GM12878 (cell line): ENCODE measurements around the gene KDM8. TPM values are rescaled to one million over a fixed set of nuclear protein-coding genes. Genes with fewer than 3 reads are reported as not detected.

ENCODE experiments used
- ATAC-seq: fragments of 200-7000 bp; cut with Tn5 transposase; 3 replicates; pipeline ENCODE4 v1.9.1; 2020; ENCODE audit warnings: mild to moderate bottlenecking, moderate library complexity
- BruUV-seq: library from RNA; stranded (reverse); fragments of 400-500 nt; replicated peaks from 2 replicates; lab custom pipeline; 2021; lab: Mats Ljungman, UMichigan
- CTCF ChIA-PET: fragments of 300-600 bp; sonication (Branson Sonifier 250); formaldehyde crosslinking; extraction: SDS; loops from one replicate; lab custom pipeline; 2021; ENCODE audit warnings: inconsistent platforms; lab: Yijun Ruan, JAX
- POLR2A ChIA-PET: fragments of 350-600 bp; formaldehyde crosslinking; extraction: SDS; loops from one replicate; lab custom pipeline; 2021; ENCODE audit warnings: inconsistent platforms; lab: Charles Lee
- RAD21 ChIA-PET: fragments of 300-600 bp; sonication (Branson Sonifier 250); formaldehyde crosslinking; loops from one replicate; lab custom pipeline; 2023; ENCODE audit warnings: antibody characterized with exemption; ENCODE audit not compliant: unreplicated experiment; lab: Charles Lee
- SMC1A ChIA-PET: fragments of 300-600 bp; sonication (Branson Sonifier 250); formaldehyde crosslinking; loops from one replicate; lab custom pipeline; 2023; ENCODE audit not compliant: unreplicated experiment, uncharacterized antibody; lab: Charles Lee
- DNase-seq: peaks from one replicate; pipeline ENCODE4 v3.0.0-alpha.2; 2011; ENCODE audit warnings: low read depth, low spot score
- FAIRE-seq: peaks from 3 replicates; lab custom pipeline; 2011; peaks lifted over from hg19 to GRCh38; lab: Jason Lieb, UNC
- H2AFZ ChIP-seq: 2 replicates; pipeline ENCODE4 v1.6.0; 2011; ENCODE audit warnings: low read depth, low read length, control low read depth; ENCODE audit not compliant: control insufficient read depth
- H3K27ac ChIP-seq: 2 replicates; pipeline ENCODE4 v1.5.1; 2011; ENCODE audit warnings: control low read depth; ENCODE audit not compliant: control insufficient read depth, insufficient read depth
- H3K27me3 ChIP-seq, 2 experiments: replicated peaks in 1 of 2; 2 replicates each; pipeline versions ENCODE4 v1.6.0 to v1.6.1; 2011; ENCODE audit warnings: low read length in 1 of 2; ENCODE audit not compliant: control insufficient read depth in 2 of 2, insufficient read depth in 2 of 2
- H3K36me3 ChIP-seq, 2 experiments: 2 replicates each; pipeline ENCODE4 v1.5.1; 2011; ENCODE audit warnings: low read length in 1 of 2; ENCODE audit not compliant: control insufficient read depth in 2 of 2, insufficient read depth in 2 of 2
- H3K4me1 ChIP-seq: 2 replicates; pipeline ENCODE4 v1.6.1; 2011; ENCODE audit warnings: mild to moderate bottlenecking, low read length, moderate library complexity, mixed read lengths; ENCODE audit not compliant: control insufficient read depth, insufficient read depth
- H3K4me2 ChIP-seq: 2 replicates; pipeline ENCODE4 v1.6.0; 2011; ENCODE audit warnings: control low read depth; ENCODE audit not compliant: control insufficient read depth, insufficient read depth
- H3K4me3 ChIP-seq: fragments of 200-600 bp; sonication (generic); 2 replicates; pipeline ENCODE4 v1.5.1; 2016
- H3K79me2 ChIP-seq: 2 replicates; pipeline ENCODE4 v1.6.0; 2011; ENCODE audit warnings: low read length; ENCODE audit not compliant: control insufficient read depth, insufficient read depth
- H3K9ac ChIP-seq: 2 replicates; pipeline ENCODE4 v1.8.0; 2011; ENCODE audit warnings: low read length, control low read depth, mixed read lengths; ENCODE audit not compliant: control insufficient read depth, insufficient read depth
- H3K9me3 ChIP-seq: replicated peaks from 3 replicates; pipeline ENCODE4 v1.5.1; 2011; ENCODE audit warnings: mild to moderate bottlenecking, low read length; ENCODE audit not compliant: control insufficient read depth, insufficient read depth
- H4K20me1 ChIP-seq: 2 replicates; pipeline ENCODE4 v1.6.0; 2011; ENCODE audit not compliant: control insufficient read depth, insufficient read depth
- BRCA1 ChIP-seq: IDR thresholded peaks from 2 replicates; pipeline ENCODE4 v1.6.1; 2011; ENCODE audit warnings: low read depth, low read length, improper control_type of control experiment
- RFX5 ChIP-seq: IDR thresholded peaks from 2 replicates; pipeline ENCODE4 v1.6.1; 2011; ENCODE audit warnings: low read depth, low read length, improper control_type of control experiment
- STAT1 ChIP-seq: fragments of 450-650 bp; conservative IDR thresholded peaks from 2 replicates; pipeline ENCODE4 v1.6.1; 2014; ENCODE audit warnings: antibody characterized with exemption, mild to moderate bottlenecking
- TCF7 ChIP-seq: IDR thresholded peaks from 2 replicates; pipeline ENCODE4 v1.6.1; 2014; ENCODE audit warnings: antibody characterized with exemption, borderline replicate concordance
- WGBS: methylation state at CpG from one replicate; pipeline ENCODE4 v1.1.6; 2016; ENCODE audit warnings: low lambda C conversion rate; ENCODE audit not compliant: insufficient replicate concordance, insufficient coverage; ENCODE audit errors: missing lambda C conversion rate; 5-methylcytosine and 5-hydroxymethylcytosine counted together
- in situ Hi-C: fragments of 300-500 bp; cut with MboI; formaldehyde crosslinking; loops from 9 replicates; pipeline ENCODE4 v1.14.3; 2018; ENCODE audit warnings: mixed read lengths
- intact Hi-C: fragments of 100-400 bp; cut with micrococcal nuclease; formaldehyde crosslinking; loops from one replicate; pipeline ENCODE4 v1.14.2; 2022; ENCODE audit not compliant: unreplicated experiment
- polyA plus RNA-seq, 11 experiments: library from polyadenylated mRNA; depleted of rRNA in 4 of 11; unstranded in 6 of 11; stranded (reverse) in 5 of 11; fragments of >200 nt; fragmentation: Nextera tagmentation in 4 of 11; fragmentation: Illumina TruSeq in 1 of 11; extraction: Ambion mirVana in 4 of 11; extraction: Trizol in 1 of 11; gene quantifications; 1 replicate in 1 of 11; 2 replicates in 10 of 11; pipeline versions ENCODE4 v1.2.1 to v1.2.3, GENCODE V29; 2011 to 2016; ENCODE audit warnings: inconsistent platforms in 2 of 11, missing spikeins in 2 of 11, low read depth in 1 of 11
- total RNA-seq, 4 experiments: library from RNA; depleted of rRNA in 3 of 4; stranded (reverse); fragments of >200 nt in 3 of 4; fragmentation: Illumina TruSeq in 1 of 4; extraction: Trizol in 1 of 4; gene quantifications; 2 replicates each; pipeline versions ENCODE4 v1.2.1 to v1.2.3, GENCODE V29; 2013 to 2021
- TF ChIP-seq, protein P1 (sequence below): fragments of 450-650 bp; IDR thresholded peaks from 2 replicates; pipeline ENCODE4 v1.6.1; 2017; ENCODE audit warnings: mild to moderate bottlenecking, low read depth, inconsistent platforms; ENCODE audit not compliant: poor library complexity, severe bottlenecking

KDM8 gene
- total and polyA plus RNA-seq, 10 of the 15 experiments (the other 5 are each of a cell fraction or from before 2014, with no cell fraction given): 0.79 to 8.9 (median 5.8) TPM

DNA sequence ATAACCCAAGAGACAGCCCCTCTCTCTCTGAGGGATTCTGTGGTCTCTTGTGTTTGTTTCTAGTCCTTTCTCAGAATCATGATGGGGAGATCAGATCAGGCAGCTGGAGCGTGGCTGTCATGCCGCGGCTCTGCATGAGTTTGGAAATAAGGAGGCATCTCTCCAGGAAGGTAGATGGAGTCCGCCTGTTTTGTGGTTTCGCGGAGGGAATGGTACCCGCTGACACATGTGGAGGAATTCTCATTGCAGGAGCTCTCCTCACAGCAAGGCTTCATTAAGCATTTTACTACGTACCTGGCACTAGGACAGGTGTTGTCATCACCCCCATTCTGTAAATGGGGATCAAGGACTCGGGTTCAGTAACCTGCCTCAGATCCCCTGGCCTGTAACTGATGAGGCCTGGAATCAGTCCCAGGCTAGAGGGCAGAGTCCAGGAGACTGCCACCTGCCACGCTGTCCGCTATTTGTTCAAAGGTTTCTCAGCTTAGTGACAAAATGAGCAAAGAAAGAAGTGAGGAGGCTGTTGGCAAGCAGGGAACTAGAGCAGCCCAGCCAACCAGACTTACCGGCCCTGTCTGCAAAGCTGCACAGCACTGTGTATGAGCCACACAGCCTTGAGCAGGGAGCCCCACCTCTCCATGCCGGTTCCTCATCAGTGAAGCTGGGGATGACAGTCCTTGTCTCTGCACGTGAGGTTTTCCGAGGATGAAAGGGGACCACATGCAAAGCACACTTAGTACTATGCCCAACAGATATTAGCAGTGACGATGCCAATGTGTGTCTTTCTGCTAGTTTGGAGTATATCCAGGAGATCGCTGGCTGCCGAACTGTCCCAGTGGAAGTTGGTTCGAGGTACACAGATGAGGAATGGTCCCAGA lies 11.0 kb downstream of the KDM8 start:
- WGBS: 97% methylated on average over 19 of the region's 19 CpGs
- Histone ChIP-seq H3K9ac (no peak overlapping the region), H3K27me3 (no peaks in the 10 kb centered on the region), H4K20me1 (no peaks in the 10 kb centered on the region), H2AFZ (no peak overlapping the region), H3K9me3 (no peaks in the 10 kb centered on the region), H3K36me3 (peaks cover 0 to 5% of the 10 kb centered on the region in 2 experiments; a peak in 3 of 4 replicates), H3K4me3 (no peak overlapping the region), H3K79me2 (no peaks in the 10 kb centered on the region), H3K27ac (no peak overlapping the region), H3K4me1 (no peaks in the 10 kb centered on the region), H3K4me2 (no peak overlapping the region)
- in situ Hi-C loops (no loop called here), intact Hi-C loops (no loop called here)
- no peak for ATAC-seq
- SMC1A ChIA-PET: interaction anchor here (0.9 to 1.3 kb wide), 2 partner anchors 22 to 154 kb away, joined by 3 read pairs; no protein-coding TSS in a partner anchor
- POLR2A ChIA-PET: no interaction called here
- BruUV-seq: no TSS peak
- no peak for FAIRE-seq
- RAD21 ChIA-PET: no interaction called here
- CTCF ChIA-PET: interaction anchor here (1.6 kb wide), 1 partner anchor 35 kb away, joined by 3 read pairs; no protein-coding TSS in a partner anchor
- DNase-seq: no peak
- no peak for TF ChIP-seq RFX5
- no peak for TF ChIP-seq STAT1
- TF ChIP-seq TCF7: no peak
- TF ChIP-seq, protein P1, sequence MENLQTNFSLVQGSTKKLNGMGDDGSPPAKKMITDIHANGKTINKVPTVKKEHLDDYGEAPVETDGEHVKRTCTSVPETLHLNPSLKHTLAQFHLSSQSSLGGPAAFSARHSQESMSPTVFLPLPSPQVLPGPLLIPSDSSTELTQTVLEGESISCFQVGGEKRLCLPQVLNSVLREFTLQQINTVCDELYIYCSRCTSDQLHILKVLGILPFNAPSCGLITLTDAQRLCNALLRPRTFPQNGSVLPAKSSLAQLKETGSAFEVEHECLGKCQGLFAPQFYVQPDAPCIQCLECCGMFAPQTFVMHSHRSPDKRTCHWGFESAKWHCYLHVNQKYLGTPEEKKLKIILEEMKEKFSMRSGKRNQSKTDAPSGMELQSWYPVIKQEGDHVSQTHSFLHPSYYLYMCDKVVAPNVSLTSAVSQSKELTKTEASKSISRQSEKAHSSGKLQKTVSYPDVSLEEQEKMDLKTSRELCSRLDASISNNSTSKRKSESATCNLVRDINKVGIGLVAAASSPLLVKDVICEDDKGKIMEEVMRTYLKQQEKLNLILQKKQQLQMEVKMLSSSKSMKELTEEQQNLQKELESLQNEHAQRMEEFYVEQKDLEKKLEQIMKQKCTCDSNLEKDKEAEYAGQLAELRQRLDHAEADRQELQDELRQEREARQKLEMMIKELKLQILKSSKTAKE: no peak
- TF ChIP-seq BRCA1: no peak
